Measurements from ENCODE around the gene AKAP13. TPM values are rescaled to one million over a fixed set of nuclear protein-coding genes. Genes with fewer than 3 reads are reported as not detected.

AKAP13 gene
- total RNA-seq, 2 experiments from 2014 or later: 282 to 304 TPM

- no peak for ATAC-seq (ENCODE audit: poor library complexity)
- H3K9me3 ChIP-seq (ENCODE audit: control insufficient read depth in 1 of 2, insufficient read depth in 1 of 2, low read length in 2 of 2): no peaks in the 10 kb centered on the region
- peak overlapping the region; percentile 3 for H3K4me3 Mint-ChIP-seq
- H3K36me3 ChIP-seq (ENCODE audit: insufficient read depth, low read length): no peaks in the 10 kb centered on the region
- H3K4me1 ChIP-seq (ENCODE audit: insufficient read depth, low read length): peaks cover 20% of the 10 kb centered on the region
- no peaks in the 10 kb centered on the region for H3K36me3 Mint-ChIP-seq (ENCODE audit: low read depth)
- H3K4me1 Mint-ChIP-seq (ENCODE audit: low read depth): peaks cover 90% of the 10 kb centered on the region
- intact Hi-C loops (cut with DNase I, micrococcal nuclease): no loop called here
- no peaks in the 10 kb centered on the region for H3K9me3 Mint-ChIP-seq
- no peaks in the 10 kb centered on the region for H3K27me3 ChIP-seq (ENCODE audit: control insufficient read depth in 1 of 2, insufficient read depth in 2 of 2, low read length in 2 of 2)
- CTCF ChIA-PET: interaction anchor here (1.1 kb wide), 1 partner anchor 12 kb away, joined by 3 read pairs; no protein-coding TSS in a partner anchor
- POLR2A ChIA-PET: no interaction called here
- no peak overlapping the region for H3K27ac ChIP-seq (ENCODE audit: low read depth in 1 of 2, low read length in 2 of 2)
- no peak overlapping the region for H3K4me3 ChIP-seq (ENCODE audit: low read length)
- no peaks in the 10 kb centered on the region for H3K27me3 Mint-ChIP-seq
- peak overlapping the region; percentile 35 for H3K27ac Mint-ChIP-seq
- TF ChIP-seq CTCF (IDR thresholded peaks at IDR 0.05): no peak
- no peak for DNase-seq
These were observed 121.2 kb downstream of the AKAP13 start for GRCh38 chr15:85501574-85501973.

DNA sequence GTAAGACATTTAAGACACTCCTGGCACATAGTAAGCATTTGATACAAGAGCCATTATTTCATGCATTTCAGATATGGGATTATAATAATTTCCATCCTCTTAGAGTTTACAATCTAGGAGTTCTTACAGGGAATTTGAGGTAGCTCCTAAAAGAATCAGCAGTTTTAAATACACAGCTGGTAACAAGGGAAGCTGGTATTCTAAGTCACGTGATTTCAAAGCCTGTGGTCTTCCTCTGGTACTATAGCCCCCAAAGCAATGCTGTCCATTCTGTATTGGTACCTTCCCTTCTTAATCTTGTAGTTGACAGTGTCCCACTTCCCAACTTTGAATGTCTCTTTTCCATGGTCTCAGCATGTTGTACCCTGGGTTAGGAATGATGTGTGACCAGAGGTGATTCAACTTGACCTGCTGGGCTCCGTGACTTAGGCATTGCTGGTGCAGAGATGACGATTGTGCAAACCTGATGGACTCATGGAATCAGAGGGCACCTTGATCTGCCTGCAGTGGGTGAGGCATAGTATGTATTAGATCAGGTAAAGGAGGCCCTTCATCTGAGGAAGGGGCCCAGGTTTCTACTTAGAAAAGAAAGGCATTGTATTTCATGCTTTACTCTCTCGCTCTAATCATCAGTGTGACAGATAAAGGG is 122.9 kb downstream of the AKAP13 start:
- TF ChIP-seq CTCF (IDR thresholded peaks at IDR 0.05): no peak
- peaks cover 79% of the 10 kb centered on the region for H3K4me1 Mint-ChIP-seq (ENCODE audit: low read depth)
- H3K27me3 ChIP-seq (ENCODE audit: control insufficient read depth in 1 of 2, insufficient read depth in 2 of 2, low read length in 2 of 2): no peaks in the 10 kb centered on the region
- H3K9me3 ChIP-seq (ENCODE audit: control insufficient read depth in 1 of 2, insufficient read depth in 1 of 2, low read length in 2 of 2): no peaks in the 10 kb centered on the region
- no peaks in the 10 kb centered on the region for H3K36me3 Mint-ChIP-seq (ENCODE audit: low read depth)
- ChIA-PET CTCF (interaction anchor here (3.5 kb wide), 1 partner anchor 207 kb away, joined by 16 read pairs; no protein-coding TSS in a partner anchor), POLR2A (no interaction called here)
- ATAC-seq (ENCODE audit: poor library complexity) (no peak), DNase-seq (no peak)
- peaks cover 20% of the 10 kb centered on the region for H3K4me1 ChIP-seq (ENCODE audit: insufficient read depth, low read length)
- H3K27ac Mint-ChIP-seq: peak overlapping the region; percentile 35
- H3K27me3 Mint-ChIP-seq: no peaks in the 10 kb centered on the region
- H3K4me3 Mint-ChIP-seq: no peak overlapping the region
- H3K36me3 ChIP-seq (ENCODE audit: insufficient read depth, low read length): no peaks in the 10 kb centered on the region
- intact Hi-C loops (cut with DNase I, micrococcal nuclease): no loop called here
- no peak overlapping the region for H3K27ac ChIP-seq (ENCODE audit: low read depth in 1 of 2, low read length in 2 of 2)
- H3K4me3 ChIP-seq (ENCODE audit: low read length): no peak overlapping the region
- no peaks in the 10 kb centered on the region for H3K9me3 Mint-ChIP-seq

DNA sequence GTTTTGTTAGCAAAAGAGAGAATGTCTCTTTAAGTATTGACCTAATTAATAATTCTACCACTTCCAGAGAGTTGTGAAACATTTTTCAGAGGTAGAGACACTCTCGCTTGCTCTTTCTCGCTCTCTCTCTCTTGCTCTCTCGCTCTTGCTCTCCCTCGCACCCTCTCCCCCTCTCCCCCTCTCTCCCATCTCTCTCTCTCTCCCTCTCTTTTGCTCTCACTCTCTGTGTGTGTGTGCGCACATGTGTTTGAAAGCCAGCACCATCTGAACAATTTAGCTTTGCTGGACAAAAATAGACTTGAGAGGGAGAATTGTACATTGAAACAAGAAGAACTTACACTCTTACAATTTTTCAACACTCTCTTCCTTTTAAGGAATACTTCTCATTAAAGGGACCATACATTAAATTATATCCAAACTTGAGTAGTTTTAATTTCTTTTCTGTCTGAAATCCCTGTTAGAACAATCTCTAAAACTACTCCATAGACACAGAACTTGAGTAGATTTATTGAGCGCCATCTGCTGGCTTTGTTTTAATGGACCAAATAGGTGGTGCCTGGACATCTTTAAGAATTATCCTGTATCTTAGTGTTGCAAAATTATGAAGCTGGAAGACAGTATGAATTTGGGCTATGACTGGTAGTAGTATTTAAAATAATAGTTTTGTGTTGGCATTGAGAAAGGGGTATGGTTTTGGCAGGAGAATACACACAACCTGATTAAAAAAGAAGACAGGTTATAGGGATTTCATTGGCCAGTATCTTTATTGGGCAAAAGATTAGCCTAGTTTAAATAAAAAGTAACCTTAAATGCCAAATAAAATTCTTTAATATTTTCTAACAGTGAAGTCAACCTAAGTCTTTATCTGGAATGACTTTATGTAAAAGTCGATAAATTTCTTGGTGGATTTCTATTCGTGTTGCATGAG is 124.6 kb downstream of the AKAP13 start:
- Histone ChIP-seq H3K9me3 (ENCODE audit: control insufficient read depth in 1 of 2, insufficient read depth in 1 of 2, low read length in 2 of 2) (no peaks in the 10 kb centered on the region), H3K27me3 (ENCODE audit: control insufficient read depth in 1 of 2, insufficient read depth in 2 of 2, low read length in 2 of 2) (no peaks in the 10 kb centered on the region), H3K4me1 (ENCODE audit: insufficient read depth, low read length) (peaks cover 16% of the 10 kb centered on the region), H3K27ac (ENCODE audit: low read depth in 1 of 2, low read length in 2 of 2) (no peak overlapping the region), H3K4me3 (ENCODE audit: low read length) (no peak overlapping the region), H3K36me3 (ENCODE audit: insufficient read depth, low read length) (no peaks in the 10 kb centered on the region)
- ChIA-PET CTCF (interaction anchor here (0.6 to 3.5 kb wide), 9 partner anchors 11 to 476 kb away, joined by 3 to 16 read pairs (median 4); no protein-coding TSS in a partner anchor), POLR2A (no interaction called here)
- DNase-seq (peak in 11 of 14 experiments; percentile 6 to 73 (median 21)), ATAC-seq (ENCODE audit: poor library complexity) (no peak)
- no peak overlapping the region for H3K4me3 Mint-ChIP-seq
- peak; percentile 75 for TF ChIP-seq CTCF (IDR thresholded peaks at IDR 0.05)
- H3K27ac Mint-ChIP-seq: no peak overlapping the region
- H3K36me3 Mint-ChIP-seq (ENCODE audit: low read depth): no peaks in the 10 kb centered on the region
- H3K9me3 Mint-ChIP-seq: no peaks in the 10 kb centered on the region
- H3K4me1 Mint-ChIP-seq (ENCODE audit: low read depth): peaks cover 77% of the 10 kb centered on the region
- H3K27me3 Mint-ChIP-seq: no peaks in the 10 kb centered on the region
- intact Hi-C loops (cut with DNase I, micrococcal nuclease): loop anchor here (1.0 kb wide), 1 partner anchor 209 kb away; no protein-coding TSS in a partner anchor
